Measurements from ENCODE around the gene VPS51.
A peak's percentile ranks its signal among the peaks of the same experiment; 100 is the strongest.

Gene VPS51

DNA sequence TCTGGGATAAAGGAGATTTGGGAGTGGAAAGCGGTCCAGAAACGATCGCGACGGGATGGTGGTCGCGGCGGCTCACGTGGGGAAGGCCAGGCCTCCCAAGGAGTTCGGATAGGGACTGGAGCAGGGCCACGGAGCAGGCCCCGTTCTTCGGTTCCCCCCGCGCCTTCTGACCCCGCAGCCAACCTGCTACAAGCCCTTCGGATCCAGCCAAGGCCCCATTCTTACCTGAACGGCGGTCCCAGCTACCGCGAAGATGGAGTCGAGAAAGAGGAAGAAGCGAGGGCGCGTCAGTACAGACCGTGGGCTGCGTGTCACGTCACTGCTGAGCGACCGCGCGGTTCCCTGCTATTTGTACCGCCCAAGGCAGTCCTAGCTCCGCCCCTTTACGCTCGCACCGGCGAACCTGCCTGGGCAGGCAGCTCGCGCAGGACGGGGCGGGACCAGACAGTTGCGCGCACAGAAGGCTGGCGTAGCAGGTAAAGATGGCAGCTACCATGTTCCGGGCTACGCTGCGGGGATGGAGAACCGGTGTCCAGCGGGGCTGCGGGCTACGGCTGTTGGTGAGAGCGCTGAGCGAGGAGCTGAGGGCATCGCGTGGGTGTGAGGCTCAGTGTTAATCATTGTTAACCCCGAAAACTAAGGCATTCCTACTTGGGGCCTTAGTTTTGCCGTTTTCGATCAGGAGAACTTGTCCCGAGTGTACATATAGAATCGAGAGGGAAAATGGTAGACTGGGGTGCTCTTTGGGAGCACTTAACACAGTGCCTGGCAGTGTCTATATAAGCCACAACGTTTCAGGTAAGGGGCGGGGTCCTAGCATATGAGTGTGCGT, 26.1 kb downstream of the VPS51 start, which contains the start of the genes FAU and MRPL49:
Gene FAU, minus strand, starts transcription at position 270 of the 832 bp plus-strand sequence. CDS start 321 bp downstream, outside the sequence.
Gene MRPL49, plus strand, starts transcription at position 457 of the 832 bp plus-strand sequence. Its CDS starts 26 bp downstream, at position 483.
- peak; percentile 98 for DNase-seq

DNA sequence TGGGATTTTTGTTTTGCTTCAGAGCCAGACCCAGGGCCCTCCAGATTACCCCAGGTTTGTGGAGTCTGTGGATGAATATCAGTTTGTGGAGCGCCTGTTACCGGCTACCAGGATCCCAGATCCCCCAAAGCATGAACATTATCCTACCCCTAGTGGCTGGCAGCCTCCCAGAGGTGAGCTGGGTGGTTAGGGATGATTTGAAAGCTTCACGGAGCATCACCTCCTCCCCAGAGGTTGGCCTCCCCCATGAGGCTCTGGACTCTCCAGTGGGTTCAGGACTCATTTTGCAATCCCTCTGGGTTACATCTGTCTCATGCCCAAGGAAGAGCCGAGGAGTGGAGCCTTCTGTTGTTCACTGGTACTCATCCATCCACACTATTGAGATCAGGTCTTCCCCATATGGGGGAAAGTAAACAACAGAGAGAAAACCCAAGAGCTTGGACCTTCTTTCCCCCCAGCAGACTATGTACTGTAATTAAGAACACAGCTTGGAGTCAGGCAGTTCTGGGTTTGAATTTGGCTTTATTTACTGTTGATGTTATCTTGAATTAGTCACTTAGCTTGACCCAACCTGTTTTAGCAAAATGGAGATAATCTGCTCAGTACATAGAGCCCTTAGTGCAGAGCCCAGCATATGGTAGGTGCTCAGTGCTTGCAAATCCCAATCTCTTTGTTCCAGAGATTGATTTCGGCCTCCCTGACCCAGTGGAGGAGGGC, 28.6 kb downstream of the VPS51 start:
- no peak for DNase-seq

DNA sequence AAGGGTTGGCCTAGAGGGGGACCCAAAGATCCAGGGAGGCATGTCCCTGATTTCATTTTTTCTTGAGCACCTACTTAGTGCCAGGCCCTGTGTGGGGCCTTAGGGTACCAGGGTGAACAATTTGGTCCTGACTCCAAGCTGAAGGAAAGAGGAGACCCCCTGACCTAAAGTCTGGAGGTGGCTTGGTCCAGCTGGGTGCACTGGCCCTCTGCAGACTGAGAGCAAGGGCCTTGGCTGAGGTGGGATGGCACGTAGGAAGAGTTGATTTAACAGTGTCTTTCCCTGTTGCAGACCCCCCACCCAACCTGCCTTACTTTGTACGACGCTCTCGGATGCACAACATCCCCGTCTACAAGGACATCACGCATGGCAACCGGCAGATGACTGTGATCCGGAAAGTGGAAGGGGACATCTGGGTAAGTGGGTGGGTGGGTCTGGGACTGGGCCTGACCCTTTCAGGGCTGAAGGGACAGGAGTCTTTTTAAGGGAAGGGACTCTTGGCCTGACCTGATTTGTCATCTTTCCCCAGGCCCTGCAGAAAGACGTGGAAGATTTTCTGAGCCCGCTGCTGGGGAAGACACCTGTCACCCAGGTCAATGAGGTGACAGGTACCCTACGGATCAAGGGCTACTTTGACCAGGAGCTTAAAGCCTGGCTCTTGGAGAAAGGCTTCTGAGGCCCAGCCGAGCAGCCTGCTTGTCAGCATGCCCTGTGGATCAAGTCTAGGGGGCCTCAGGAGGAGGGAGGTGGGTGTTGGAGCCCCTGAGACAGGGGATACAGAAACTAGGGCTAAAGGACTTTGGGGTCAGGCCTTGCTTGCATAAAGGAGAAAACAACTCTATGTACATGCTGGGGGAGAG, 29.4 kb downstream of the VPS51 start:
- DNase-seq: no peak

- DNase-seq: no peak
Observed at GRCh38 chr11:65126624-65127274, 30.7 kb downstream of the VPS51 start.

DNA sequence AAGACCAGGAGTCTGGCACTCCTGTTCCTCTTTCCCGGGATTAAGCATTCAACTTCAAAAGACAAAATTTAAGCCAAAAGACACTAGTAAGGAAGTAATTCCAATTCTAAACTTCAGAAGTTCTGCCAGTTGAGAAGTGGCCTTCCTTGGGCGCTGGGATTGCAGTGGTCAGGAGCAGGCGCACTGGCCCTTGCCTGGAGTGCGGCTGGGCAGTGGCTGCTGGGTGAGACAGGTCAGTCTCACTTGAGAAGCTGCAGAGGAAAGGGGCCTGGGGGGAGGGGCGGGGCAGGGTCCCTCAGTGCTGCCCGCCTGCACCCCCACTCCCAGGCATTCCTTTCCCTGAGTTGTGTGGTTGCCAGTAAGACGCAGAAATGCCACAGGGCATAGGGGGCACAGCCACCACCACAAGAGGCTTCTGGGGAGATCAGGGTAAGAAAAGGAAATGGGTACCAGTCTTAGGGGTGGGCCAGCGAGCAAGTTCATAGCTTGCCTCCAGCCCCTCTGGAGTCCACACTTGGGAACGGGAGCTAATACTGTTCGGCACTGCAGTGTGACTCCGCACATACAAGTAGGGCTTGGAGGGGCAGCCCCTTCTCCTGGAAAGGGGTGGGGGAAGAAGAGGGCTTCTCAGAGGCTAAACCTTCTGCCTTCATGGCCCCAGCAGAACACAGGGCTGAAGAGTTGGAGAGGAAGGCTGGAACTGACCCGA, 31.6 kb downstream of the VPS51 start:
- DNase-seq: no peak

- DNase-seq: no peak
Observed at GRCh38 chr11:65128182-65129145, 32.5 kb downstream of the VPS51 start.

DNA sequence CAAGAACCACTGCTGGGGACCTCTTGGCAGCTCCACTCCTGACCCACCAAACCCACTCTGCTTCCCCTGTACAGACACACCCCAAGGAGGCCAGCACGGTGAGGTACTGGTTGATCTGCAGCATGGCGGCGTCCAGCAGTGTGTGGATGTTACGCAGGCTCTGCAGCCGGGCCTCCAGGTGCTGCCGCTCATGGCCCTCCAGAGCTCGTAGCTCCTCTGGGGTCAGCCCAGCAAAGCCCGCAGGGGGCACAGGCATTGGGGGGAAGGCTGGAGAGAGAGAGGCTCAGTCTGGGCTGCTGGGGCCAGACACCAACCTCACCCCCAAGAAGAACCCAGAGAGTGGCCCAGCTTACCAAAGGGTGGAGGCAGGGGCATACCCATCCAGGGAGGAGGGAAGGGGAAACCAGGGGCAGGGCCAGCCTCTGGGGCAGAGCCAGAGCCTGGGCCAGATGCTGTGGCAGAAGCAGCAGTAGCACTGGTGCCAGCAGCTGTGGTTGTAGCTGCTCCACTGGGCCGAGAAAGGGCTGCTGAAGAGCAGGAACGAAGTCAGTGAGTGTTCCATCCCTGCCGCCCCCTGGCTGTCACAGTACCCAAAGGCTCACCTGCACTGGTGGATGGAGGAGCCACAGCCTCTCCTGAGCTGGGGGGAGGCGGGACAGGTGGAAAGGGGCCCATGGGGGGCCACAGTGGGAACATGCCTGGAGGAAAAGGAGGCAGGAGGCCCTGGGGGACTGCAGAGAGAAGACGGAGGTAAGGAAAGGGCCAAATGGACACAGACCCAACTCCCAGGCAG, 33.8 kb downstream of the VPS51 start:
- DNase-seq: no peak

DNA sequence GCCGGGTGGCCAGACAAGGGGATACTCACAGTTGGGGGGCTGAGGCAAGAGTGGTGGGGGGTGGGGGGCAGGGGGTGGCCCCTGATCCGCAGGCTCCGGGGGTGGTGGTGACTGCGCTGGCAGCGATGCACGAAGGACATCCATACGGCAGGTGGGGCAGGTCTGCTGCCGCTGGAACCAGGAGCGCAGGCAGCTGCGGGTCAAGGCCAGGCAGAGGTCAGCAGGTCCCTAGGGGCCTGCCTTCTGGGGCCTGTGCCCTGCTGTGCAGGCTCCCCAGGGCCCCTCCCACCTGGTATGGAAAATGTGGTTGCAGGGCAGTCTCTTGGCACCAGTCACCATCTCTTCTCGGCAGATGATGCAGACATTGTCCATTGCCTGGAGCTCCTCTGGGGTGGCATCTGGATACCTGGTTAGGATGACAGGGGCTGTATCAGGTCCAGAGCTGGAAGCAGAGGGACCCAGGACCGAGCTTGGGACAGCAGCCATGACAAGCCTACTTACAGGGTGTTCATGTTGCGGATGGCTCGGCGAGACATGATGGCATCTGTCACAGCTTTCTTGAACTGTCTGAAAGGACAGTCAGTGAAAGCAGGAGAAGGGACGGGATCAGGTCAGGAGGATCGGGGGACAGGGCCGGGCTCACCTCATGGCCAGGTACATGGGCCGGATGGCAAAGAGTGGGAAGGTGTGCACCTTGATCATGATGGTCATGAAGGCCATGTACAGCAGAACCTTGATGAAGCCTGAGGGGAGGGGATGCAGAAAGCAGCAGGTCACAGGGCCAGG, 34.8 kb downstream of the VPS51 start:
- no peak for DNase-seq

DNA sequence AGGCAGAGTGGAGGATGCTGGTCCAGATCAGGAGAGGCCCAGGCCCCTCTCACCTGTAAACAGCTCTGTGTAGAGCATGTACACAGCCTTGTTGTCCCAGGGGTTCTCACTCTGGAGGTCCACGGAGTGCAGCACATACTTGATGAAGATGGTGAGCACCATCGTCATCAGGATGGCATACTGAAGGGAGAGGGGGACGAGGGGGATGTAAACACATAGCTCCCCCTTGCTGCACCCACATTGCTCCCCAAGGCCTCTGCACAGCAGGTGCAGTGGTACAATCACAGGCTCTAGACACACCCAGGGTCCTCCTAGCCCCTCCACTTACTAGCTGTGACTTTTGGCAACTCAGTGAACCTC, 35.4 kb downstream of the VPS51 start:
- DNase-seq: no peak

DNA sequence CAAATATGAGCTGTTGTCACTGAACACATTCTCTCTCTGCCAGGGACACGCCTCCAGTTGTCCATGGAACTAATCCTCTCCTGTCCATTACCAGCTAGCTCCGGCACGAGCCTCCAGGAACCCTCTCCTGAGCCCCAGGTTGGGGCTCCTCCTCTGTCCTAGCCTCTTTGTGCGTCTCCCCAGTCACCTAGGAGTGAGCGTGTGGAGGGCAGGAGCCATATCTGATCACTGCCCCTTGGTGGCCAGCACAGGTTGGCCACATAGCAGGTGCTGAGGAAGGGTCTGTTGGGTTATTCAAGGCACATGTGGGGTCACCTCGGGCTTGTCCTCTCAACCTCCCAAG, 35.9 kb downstream of the VPS51 start:
- DNase-seq: no peak

DNA sequence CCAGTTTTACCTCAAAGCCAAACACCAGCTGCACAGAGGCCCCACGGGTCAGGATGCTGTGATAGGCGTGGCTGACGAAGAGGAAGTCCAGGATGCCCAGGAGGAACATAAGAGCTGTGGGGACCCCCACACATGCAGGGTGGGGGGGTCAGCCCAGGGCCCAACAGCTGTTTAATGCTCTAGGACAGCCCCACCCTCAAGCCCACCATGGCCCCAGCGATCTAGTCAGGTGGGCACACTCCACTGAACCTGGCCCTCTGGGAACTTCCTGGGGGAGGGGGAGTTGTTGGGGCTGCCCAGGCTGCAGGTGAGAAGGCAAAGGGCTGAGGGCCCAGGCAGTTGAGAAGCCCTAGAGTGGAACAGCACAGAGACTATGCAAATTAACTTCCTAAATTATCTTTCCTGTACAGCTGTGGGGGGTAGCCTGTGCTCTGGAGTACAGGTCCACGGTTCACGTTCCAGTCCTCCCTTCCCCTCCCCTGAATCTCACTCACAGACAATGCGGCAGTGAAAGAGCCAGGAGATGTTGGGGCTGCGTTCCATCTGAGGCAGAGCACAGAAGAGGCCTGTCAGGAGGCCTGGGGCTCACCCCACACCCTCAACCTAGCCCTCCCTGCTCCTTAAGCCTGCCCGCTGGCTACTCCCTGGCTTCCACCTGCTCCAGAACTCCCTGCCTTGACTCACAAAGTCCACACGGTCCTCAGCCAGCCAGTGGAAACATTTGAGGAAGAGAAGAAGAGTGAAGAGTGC, 36.4 kb downstream of the VPS51 start:
- no peak for DNase-seq

DNA sequence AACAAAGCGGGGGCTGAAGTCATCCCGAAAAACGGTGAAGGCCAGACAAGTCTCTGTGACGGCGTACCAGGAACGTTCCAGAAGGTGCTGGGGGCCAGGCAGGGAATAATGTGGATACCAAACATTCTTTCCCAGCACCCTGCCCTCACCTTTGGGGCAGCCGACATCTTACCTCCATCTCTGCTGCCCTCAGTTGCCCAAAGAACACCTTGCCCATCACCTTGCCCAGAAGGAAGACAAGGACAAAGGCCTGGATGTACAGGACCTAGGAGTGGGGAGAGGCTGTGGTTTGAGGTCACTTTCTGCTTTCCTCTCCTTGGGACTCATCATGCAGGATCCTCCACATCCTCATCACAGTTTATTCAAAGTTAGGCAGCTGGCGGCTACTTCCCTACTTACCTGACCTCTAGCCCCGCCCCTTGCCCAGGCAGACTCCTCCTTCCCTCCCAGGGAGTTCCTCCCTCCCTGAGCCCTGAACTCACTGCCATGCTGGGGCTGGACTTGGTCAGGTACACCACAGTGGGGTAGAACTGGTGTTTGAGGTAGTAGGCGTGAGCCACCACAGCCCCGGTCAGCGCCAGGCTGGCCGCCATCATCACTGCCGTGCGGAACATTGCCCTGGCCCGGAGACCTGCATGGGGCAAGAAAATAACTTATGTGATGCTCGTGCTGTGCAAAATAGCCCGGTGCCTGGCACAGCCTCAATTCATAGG, 37.1 kb downstream of the VPS51 start:
- DNase-seq: peak; percentile 60

- DNase-seq: no peak
Observed at GRCh38 chr11:65133724-65134123, 37.7 kb downstream of the VPS51 start.

DNA sequence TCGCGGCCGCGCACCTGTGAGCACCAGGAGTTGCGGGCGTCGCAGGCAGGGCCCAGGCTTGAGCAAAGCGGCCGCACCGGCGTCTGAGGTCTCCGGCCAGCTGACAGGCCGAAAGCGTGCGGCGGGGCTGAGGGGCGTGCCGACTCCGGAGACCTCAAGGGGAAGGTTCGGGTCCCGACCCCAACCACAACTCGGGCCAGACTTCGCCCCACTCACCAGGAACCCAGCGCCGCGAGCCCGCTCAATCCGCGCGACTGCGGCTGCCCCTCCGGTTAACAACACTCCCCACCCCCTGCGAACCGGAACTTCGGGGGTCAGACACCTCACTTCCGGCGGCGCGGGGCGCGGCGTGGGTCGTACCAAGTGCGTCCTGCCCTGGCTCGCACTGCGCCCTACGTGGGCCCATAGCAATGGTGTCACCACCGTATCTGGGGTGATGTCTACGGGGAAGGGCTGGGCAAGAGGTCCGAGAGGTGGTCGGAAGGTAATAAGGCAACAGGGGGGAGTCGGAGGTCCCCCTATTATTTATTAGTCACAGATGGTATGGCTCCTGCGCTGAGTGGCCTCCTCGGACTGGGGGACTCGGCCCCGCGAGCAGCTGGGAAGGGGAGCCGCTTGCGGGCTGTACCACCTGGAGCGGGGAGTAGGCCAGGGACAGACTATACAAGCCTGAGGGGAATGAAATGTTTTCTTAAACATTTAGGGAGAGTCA, 38.4 kb downstream of the VPS51 start, which contains the start of gene SYVN1:
Gene SYVN1, minus strand, starts transcription at position 280 of the 712 bp plus-strand sequence. CDS start 918 bp downstream, outside the sequence.
- DNase-seq: peak; percentile 89

DNA sequence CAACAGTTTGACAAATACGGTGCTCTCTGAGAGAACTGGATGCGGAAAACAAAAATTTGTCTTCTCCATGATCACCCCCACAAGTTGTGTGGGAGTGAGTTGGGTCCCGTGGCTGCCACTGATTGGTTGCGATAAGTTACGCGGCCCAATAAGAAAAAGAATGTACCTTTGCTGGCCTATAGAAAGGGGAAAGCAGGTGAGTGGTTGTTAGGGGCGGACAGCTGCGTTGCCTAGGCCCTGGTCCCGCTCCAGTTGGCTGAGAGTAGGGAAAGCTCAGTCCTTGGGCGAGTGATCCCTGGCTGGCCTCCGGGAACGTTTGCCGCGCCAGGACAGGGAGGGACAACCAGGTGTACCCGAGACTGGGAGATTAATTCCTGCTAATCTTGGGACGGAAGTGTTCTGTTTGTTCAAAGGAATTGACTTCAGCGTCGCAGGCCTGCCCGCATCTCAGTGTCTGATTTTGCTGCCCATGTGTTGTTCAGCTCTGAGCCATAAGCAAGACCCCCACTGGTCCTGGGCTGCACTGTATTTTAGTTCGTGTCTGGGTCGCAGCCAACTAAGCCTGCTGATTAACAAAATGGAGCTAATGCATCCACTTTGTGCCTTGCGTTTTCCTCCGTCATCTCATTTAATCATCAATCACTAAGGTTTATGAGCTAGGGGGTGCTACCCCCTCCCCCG, 39.1 kb downstream of the VPS51 start:
- peak; percentile 66 for DNase-seq

- no peak for DNase-seq
Observed at GRCh38 chr11:65135633-65136145, 39.7 kb downstream of the VPS51 start.

All from stimulated activated CD4-positive, alpha-beta T cell treated with anti-CD3 and anti-CD28 coated beads, Interleukin-12 subunit alpha, Interleukin-12 subunit beta, amount 100 ng/mL, for 4 hours (primary cell).